Measurements from ENCODE around the gene SP8.

SP8 gene

DNA sequence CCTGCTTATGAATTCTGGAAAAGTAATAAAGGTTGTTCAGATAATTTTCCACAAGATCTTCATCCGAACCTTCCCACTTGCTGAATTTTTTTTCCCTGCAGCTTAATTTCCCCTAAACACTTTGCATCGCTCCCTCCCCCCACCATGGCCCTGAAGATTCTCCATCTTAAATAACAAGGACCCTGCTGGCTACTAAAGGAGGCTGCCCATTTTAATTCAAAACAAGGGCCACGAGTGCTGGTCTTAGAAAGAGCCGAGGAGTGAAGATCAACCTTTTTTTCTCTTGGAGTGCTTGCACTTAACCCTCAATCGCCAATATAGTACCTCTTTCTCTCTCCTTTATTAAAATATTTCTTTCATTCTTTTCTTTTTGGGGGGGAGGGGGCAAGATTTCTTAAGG is 9.2 kb upstream of the SP8 start:
- Histone ChIP-seq H3K27ac (no peak overlapping the region), H3K4me3 (no peak overlapping the region)

DNA sequence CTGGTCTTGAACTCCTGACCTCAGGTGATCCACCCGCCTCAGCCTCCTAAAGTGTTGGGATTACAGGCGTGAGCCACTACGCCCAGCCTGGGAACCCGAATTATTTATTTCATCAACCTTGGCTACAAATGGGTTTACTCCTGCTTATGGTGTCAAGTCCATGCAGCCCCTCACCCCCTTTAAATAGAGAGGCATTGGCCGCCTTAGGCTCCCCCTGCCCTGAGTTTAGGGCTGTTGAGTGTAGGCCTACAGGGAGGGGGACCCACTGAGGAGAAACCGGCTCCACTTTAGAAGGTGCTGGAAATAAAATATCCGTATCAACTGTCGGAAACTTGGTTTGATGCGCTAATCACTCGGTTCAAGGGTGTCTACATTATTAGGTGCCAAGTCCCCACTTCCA is 8.7 kb upstream of the SP8 start:
- Histone ChIP-seq H3K4me3 (no peak overlapping the region), H3K27ac (no peak overlapping the region)

DNA sequence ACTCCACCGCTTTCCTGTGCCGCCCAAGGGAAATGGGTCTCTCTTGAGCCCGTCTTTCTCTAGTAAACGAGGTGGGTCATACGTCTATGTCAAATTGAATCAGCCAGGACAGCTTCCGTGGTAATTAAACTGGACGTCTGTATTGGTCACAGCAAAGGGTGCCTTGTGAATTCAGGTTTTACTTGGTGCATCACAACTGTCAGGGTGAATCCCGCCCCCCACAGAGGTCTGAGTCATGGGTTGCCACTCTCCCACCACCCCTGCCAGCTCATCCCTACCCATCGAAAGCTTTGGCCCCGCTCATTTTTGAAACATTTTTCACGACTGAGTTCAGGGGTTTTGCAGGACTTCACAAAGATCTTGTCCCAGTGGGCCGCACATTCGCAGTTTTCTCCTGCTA is 8.0 kb upstream of the SP8 start:
- Histone ChIP-seq H3K27ac (no peak overlapping the region), H3K4me3 (no peak overlapping the region)

DNA sequence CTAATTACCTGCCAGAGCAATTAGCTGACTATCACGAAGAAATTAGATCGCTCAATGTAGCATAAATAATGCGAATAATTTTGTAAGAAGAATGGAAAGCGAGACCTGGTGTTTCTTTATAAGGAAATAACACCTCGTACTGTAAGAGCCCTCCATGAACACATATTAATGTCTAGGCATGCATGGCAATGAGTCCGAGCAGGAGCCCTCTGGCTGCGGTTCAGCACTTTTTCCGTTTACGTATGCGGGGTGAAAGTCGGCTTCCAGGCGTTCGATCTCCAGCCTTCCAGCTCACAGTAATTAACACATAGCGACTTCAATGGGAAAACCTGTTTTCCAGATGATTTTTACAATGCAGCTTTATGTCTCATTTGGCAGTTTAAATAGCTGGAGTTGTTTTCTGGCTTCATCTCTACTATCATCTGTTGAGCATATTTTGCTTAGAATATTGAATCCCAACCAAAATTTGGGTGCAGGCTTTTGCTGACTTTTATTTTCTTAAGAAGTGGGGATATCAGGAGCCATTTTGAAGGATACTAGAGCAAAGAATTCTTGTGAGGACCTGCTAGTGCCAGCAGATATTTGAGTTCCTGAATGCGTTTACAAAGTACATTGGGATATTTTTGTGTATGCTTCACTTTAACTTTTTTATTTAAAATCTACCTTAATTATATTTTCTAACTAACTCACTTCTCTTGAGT is 7.2 kb upstream of the SP8 start:
- Histone ChIP-seq H3K4me3 (no peak overlapping the region), H3K27ac (no peak overlapping the region)

DNA sequence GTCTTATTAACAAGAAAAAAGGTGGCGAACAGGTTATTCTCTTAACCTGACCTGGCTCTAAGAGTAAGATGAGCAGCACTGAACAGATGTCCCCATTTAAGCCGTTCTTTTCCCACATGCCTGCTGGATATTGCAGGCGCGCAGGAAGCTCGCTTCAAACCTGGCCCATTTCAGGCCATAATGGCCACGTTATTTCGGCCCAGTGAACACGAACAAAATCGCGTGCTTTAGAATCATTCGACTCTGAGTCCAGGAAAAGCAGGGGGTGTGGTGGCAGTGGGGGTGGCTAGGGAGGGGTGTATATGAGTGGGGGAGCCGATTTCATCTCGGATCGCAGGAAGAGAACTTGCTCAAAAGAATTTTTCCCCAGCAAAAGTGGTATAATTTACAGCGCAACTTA is 6.6 kb upstream of the SP8 start:
- H3K27ac ChIP-seq, result no peak overlapping the region

DNA sequence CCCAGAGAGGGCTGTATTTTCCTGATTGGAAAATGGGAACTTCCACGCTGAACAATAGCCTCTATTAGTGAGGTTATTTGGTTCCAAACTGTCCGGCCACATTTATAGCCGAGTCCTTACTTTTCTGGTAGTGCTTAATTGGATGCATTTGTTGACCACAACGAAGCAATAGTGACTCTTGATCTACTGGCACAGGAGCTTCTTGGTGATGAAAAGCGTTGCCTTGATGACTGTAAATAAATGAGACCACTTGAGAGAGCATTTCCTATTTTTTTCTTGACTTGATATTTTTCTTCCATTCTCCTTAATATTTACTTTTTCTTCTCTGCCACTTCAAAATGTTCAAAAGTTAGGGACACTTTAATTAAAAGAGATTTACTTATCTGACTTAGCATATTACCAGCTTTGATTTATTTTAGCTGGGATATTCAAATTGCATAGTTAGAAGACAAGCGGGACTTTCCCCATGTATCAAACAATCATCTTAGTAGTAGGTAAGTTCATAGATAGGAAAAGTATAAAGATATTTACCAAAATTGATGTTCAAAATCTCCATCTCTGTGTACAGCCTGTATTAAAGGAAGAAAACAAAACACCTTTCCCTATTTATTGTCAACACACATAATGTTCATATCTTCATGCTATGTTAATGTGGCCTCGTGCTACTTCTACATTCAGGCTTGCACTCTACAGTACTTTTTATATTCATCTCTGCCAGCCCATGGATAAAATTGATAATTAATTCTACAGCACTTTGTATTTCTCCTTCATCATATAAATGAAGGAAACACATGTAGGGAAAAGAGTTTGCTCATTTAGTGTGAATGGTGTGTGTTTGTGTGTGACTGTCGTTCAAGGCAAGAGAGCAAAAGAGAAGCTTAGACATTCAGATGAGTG is 5.1 kb upstream of the SP8 start:
- Histone ChIP-seq H3K4me3 (no peak overlapping the region), H3K27ac (no peak overlapping the region)

More for the DNA sequence above, 6.6 kb upstream of the SP8 start:
- H3K4me3 ChIP-seq, result no peak overlapping the region

DNA sequence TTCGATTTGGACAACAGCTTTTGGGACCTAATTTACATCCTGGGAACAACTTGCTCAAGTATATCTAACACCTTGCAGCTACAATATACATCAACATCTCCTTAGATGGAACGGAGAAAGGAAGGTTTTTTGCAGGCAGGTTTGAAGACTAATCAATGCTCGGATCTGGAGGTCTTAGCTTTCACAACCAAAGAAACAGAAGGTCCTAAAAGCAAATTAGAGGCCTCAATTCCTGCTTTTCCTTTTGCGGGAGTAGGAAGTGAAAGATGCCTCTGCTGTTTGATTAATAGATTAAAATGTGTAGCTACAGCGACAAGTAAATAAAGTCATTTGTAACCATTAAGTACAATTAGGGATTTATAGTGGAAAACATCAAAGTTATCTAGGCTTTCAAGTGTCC is 3.7 kb upstream of the SP8 start:
- Histone ChIP-seq H3K27ac (no peak overlapping the region), H3K4me3 (no peak overlapping the region)

DNA sequence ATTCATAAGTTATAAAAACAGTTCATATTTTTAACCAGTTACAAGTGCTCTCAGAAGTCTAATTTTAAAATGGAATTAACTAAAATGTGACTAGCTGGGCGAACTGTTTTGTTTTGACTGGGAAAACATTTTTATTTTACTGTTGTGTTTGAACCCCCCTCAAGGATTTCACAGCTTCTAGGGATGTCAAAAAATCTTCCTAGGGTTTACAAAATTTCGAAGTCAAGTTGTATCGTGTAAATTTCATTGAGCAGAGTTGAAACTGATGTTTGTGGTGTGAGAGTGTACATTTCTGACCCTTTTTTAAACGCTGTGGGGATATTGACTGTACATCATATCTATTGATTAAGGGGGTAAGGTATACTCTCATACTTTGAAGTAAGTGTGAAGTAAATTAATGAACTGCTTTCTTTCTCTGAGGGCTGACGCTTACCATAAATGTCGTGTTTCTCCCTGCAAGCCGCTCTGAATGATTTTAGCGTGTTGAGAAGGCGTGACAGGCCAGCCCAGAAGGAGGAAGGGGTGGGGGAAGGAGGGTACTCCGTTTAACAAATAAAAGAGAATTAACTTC is 1.8 kb upstream of the SP8 start:
- Histone ChIP-seq H3K4me3 (no peak overlapping the region), H3K27ac (no peak overlapping the region)

DNA sequence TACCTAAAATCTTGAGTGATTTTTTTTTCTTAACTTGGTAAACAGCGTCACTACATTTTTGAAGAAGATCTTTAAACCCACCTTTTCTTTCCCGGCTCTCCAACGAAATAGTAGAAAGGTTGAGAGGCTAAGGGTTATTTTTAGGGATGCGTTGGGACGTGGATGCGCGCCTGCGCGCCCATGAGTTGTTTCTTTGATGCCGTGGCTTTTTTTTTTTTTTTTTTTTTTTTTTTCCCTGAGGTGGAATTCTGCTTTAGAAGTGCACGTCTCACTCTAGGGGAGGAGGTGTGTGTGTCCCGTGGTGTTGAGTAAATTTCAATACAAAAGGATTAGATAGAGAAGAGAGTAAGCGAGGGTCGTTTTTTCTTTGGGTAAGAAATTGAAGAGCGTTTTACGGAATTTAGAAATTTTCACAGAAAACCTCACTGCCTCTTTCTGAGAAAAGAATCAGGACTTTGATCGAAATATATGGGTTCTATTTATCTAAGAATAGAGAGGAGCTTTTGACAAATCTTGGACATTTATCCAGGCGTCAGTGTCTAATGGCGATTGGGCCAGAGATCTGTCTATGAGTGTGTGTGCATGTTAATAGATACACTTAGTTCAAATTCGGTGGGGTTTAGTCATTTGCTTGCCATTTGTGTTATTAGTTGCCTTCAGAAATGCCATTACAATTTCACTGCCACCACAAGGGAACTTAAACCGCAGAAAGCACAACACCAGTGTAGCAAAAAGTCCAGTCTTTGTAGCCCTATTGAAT is 1.2 kb upstream of the SP8 start:
- H3K4me3 ChIP-seq, result no peak overlapping the region
- peak overlapping the region in 1 of 21 experiments; percentile 44 for H3K27ac ChIP-seq

DNA sequence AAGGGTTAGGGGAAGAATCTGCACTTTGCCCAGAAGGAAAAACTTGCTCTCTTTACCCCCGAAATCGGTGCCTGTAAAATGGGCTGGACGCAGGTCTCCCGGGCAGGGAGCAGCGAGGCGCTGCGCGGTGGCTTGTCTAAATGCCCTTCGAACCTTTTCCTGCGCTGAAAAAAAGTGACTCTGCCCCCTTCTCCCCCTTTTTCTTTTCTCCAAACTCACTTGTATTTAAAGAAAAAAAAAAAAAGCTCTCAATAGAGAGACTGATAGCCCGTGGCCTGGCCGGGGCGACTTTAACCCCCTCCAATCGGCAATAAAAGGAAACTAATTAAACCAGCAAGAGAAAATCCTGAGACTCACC is 286 bp downstream of the SP8 start:
- no peak overlapping the region for H3K27ac ChIP-seq
- H3K4me3 ChIP-seq, result peak overlapping the region in 5 of 7 experiments; percentile 7 to 37 (median 29)

DNA sequence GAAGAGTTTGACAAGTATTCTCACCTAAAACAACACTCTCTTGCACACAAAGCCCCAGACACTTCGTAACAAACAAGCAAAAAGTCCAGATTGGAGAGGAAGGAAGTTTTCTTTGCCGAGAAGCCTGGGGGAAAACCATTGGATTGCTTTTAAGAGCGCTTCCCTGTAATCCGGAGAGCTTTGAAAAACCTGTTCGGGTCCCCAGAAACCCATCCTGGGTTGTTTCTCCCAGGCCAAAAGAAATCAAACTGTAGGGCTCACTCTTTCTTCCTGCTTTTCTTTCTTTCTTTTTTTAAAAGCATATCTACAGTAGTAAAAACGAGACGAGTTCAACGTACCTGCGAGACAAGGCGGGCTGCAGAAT is 655 bp downstream of the SP8 start:
- peak overlapping the region in 5 of 7 experiments; percentile 7 to 37 (median 29) for H3K4me3 ChIP-seq
- H3K27ac ChIP-seq, result no peak overlapping the region

DNA sequence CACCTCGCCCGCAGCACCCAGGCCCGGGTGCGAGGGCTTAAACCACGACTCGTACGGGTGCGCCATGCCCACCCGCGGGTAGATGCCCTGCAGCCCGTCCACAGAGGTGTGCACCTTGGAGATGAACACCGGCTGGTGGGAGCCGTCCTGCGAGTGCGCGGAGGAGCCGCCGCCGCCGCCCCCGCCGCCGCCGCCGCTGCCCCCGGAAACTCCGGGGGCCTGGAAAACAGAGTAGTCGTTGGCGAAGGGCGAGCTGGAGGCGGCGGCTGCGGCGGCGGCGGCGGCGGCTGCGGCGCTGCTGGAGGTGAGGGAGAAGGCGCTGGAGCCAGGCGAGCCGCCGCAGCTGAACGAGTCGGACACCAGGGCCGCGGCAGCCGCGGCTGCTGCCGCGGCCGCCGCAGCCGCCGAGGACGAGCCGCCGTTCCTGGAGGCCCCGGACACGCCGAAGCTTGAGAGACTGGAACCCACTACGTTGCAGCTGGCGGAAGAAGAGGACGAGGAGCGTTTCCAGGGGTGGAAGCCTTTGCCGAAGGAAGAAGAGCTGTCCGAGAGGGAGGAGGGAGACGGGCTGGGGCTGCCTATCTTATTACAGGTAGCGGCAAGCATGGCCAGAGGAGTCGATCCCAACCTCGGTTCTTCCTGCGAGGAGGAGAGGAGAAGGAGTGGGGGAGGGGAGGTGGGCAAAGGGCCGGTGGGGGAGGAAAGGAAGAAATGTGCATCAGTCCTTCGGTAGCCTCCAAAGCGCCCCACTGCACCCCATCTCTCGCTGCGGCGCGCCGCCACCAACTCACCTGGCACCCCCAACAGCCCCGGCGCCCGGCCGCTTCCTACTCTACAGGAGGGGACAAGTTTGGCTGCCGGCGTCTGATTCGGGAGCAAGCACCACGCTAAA is 1.3 kb downstream of the SP8 start:
- Histone ChIP-seq H3K27ac (no peak overlapping the region), H3K4me3 (peak overlapping the region in 5 of 7 experiments; percentile 7 to 37 (median 29))

DNA sequence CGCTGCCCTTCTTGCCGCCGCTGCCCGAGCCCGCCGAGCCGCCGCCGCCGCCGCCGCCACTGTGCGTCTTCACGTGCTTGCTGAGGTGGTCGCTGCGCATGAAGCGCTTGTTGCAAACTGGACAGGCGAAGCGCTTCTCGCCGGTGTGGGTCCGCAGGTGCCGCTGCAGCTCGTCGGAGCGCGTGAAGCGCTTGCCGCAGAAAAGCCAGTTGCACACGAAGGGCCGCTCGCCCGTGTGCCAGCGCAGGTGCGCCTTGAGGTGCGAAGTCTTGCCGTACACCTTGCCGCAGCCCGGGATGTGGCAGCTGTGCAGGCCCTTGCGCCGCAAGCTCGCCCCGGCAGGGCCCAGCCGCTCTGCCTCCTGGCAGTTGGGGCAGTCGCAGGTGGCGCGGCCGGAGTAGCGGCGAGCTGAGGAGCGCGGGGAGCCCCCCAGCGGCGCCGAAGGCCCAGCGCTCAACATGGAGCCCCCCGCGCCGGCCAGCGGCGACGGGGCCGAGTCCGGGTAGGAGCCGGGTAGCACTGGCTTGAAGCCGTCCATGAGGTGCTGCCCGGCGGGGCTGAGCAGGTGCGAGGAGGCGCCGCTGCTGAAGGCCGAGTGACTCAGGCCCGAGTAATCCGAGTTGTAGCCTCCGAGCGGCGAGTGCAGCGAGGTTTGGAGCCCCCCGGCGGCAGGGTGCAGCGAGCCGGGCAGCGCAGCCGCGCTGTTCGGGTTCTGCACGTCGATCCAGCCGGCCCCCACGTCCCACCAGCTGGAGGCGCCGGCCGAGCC is 2.1 kb downstream of the SP8 start:
- H3K27ac ChIP-seq, result peak overlapping the region in 1 of 21 experiments; percentile 2
- H3K4me3 ChIP-seq, result peak overlapping the region in 6 of 7 experiments; percentile 6 to 37 (median 24)

DNA sequence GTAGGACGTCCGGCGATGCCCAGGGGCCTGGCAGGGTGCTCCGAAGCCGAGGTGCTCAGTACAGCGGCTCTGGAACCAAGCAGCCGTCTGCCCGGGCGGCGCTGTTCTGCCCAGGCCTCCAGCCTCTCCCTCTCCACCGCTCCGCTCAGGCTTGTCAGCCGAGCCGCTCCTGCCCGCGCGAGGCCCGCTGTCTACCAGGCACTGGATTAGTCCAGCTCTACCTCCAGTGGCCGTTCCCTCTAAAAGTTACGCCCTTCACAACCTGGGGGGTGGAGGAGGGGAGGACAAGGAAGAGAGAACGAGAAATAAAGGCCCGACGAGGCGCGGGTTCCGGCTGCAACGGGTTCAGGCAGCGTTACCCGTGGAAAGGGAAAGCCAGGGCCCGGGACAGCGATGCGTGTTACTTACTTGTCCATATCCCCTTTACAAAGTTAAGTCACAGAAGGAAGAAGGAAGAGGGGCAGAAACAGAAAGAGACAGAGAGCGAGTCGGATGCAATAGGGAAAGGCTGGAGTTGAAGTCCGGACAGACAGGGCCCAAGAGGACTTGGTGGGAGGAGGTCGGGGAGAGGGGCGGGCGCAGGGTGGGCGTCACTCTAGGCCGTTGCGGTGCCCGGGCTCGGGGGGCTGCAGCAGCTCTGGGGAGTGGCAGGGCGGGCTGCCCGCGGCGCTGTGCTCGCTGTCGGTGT is 2.8 kb downstream of the SP8 start:
- Histone ChIP-seq H3K4me3 (peak overlapping the region in 6 of 7 experiments; percentile 2 to 37 (median 16)), H3K27ac (peak overlapping the region in 1 of 21 experiments; percentile 2)

DNA sequence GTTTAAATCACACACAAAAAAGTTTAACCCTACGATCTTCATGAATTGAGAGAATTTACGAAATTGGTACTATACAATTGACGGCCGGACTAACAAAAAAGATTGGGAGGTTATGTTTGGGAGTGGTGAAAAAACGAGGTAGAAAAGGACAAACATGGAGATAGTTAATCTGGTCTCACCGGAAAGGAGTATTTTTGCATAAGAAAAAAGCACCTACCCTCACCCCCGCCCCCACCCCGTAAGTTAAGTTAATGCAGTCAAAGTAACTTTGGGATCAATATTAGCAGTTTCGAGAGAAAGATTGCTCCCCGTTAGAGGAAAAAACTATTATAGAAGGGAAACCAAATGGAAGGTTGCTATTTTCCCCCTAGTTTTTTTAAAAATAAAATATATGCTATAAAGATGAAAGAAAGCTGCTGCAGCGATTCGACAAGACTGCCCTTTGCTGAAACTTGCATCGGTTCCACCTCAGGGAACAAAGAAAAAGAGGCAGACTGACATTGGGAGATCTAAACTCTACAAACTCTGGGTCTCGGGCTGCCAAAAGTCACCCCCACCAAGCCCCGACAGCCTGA is 3.5 kb downstream of the SP8 start:
- Histone ChIP-seq H3K4me3 (peak overlapping the region in 1 of 7 experiments; percentile 37), H3K27ac (no peak overlapping the region)

DNA sequence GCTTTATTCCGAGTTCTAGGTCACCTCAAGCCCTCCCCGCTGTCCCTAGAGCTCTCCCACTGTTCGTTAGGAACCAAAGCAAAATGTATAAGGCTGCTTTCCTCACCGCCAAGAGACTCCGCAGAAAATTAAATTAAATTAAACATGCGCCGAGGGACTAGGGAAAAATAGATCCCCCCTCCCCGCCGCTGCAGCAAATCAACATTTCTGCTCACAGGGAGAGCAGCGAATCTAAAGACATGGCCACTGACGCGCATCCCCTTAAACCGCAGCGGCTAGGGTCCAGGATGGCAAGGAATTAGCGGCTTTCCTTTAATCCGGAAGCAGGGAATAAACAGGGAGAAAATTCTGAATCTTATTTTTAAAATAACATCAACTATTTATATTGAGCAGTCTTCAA is 7.6 kb downstream of the SP8 start:
- no peak overlapping the region for H3K4me3 ChIP-seq
- no peak overlapping the region for H3K27ac ChIP-seq

DNA sequence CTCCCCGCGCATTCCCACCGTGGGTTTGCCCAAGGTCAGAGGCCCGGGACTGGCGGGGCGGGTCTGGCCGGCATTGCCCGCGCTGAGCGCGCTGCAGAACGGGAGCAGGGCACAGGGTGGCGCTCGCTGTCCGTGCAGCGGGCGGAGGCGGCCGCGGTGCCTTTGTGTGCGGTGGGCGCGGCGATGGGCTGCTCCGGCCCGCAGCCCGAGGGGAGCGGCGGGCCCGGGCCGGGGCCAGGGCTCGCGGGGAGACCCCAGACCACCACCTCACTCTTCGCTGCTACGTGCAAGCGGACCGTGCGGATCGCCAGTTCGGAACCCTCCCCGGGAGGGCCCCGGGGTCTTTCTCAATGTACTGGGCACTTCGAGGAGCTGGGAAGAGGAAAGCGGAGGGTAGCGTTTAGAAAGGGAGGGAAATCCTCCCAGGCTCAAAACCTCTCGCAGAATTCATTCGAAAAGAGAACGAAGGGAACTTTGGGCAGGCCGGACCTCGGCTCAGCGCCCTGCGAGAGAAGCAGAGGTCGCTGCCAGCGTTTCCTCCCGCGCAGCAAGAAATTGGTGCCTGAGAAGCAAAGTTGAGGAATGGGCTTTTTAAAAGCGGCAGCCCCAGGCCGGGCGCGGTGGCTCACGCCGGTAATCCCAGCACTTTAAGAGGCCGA is 8.5 kb downstream of the SP8 start:
- Histone ChIP-seq H3K27ac (no peak overlapping the region), H3K4me3 (peak overlapping the region in 4 of 7 experiments; percentile 5 to 34 (median 16))
